GM04503 (cell line): ENCODE data around the gene IDUA.
A peak's percentile ranks its signal among the peaks of the same experiment; 100 is the strongest.

Experiments
- DNase-seq: peaks from one replicate; pipeline ENCODE4 v3.0.0-alpha.2; 2012; ENCODE audit warnings: low read depth

IDUA gene

GRCh38 chr4:1031956-1032795 lies 45.3 kb downstream of the IDUA start:
- no peak for DNase-seq

GRCh38 chr4:1032861-1033260 lies 46.0 kb downstream of the IDUA start:
- DNase-seq: no peak

- peak; percentile 55 for DNase-seq
These were observed 47.2 kb downstream of the IDUA start for GRCh38 chr4:1033840-1034551.

GRCh38 chr4:1035510-1035909 lies 48.7 kb downstream of the IDUA start:
- DNase-seq: no peak

GRCh38 chr4:1036095-1036494 lies 49.3 kb downstream of the IDUA start:
- no peak for DNase-seq

GRCh38 chr4:1036976-1037810 lies 50.3 kb downstream of the IDUA start:
- no peak for DNase-seq

GRCh38 chr4:1038948-1039492 lies 52.2 kb downstream of the IDUA start:
- DNase-seq: no peak

- DNase-seq: no peak
These were observed 52.9 kb downstream of the IDUA start for GRCh38 chr4:1039493-1040343.

GRCh38 chr4:1040344-1041146 lies 53.7 kb downstream of the IDUA start:
- no peak for DNase-seq

- DNase-seq: no peak
These were observed 54.5 kb downstream of the IDUA start for GRCh38 chr4:1041147-1041935.

- no peak for DNase-seq
These were observed 55.1 kb downstream of the IDUA start for GRCh38 chr4:1041936-1042330.

GRCh38 chr4:1042352-1043055 lies 55.7 kb downstream of the IDUA start:
- no peak for DNase-seq

- DNase-seq: no peak
These were observed 56.3 kb downstream of the IDUA start for GRCh38 chr4:1043162-1043561.

- peak; percentile 94 for DNase-seq
These were observed 57.0 kb downstream of the IDUA start for GRCh38 chr4:1043651-1044468.

GRCh38 chr4:1044469-1045192 lies 57.8 kb downstream of the IDUA start:
- DNase-seq: no peak

GRCh38 chr4:1045193-1045594 lies 58.4 kb downstream of the IDUA start:
- DNase-seq: no peak

- no peak for DNase-seq
These were observed 58.9 kb downstream of the IDUA start for GRCh38 chr4:1045595-1046201.
